GM19467 (cell line): Measurements from ENCODE around the gene CDH12.
"Not testable (repeated sequence)": the region's sequence is repeated elsewhere in the genome, so short reads cannot be mapped to it uniquely, and the experiment has no call there.

ENCODE experiments used
- ATAC-seq: cut with Tn5 transposase; IDR thresholded peaks from one replicate; pipeline ENCODE4 v1.9.1; 2021; ENCODE audit warnings: mild to moderate bottlenecking, moderate library complexity; ENCODE audit not compliant: unreplicated experiment

CDH12 gene

DNA sequence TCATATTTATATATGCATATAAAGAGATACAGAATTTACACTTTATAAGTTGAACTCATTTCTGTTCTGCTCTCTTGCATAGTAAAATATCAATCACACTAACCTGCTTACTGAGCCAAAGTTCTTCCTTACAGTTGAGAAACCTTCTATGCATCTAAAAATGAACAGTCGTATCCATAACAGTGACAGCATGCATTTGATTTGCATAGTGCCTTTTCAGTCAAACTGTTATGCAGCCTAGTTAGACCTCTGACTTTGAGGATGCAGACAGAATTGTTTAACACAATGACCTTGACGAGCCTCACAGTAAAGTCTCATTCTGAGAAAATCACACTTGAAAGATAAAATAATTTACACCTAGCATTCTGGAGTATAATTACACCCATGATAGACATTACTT lies 683.9 kb downstream of the CDH12 start:
- ATAC-seq = not testable (repeated sequence)

DNA sequence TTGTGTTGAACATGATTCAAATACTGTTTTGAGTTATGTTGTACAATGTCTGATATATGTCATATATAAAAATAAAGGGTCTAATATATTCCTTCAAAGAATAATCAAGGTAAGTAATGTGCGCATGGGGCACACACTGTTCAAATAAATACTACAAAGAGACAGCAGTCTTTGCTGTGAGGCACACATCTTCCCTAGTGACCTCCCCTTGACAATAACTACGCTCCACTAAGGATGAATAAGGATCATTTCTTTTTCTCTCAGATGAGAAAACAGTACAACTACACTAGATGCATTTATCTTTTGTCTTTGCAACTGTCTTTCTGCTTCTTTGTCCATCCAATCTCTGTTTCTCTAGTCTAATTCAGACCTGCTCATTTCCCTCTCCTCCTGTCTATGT lies 684.4 kb downstream of the CDH12 start:
- not testable (repeated sequence) for ATAC-seq

DNA sequence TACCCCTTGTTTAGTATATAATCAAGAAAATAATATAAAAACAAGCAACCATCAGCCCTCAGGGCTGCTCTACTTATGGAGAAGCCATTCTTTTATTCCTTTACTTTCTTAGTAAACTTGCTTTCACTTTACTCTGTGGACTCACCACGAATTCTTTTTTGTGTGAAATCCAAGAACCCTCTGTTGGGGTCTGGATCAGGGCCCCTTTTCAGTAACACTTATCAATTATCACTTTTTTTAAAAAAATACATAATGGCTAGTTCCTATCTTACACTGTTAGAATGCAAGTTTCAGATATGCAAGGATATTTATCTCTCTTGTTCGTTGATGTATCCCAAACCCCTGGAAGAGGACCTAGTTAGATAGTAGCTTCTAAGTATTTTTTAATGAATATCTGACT lies 687.2 kb downstream of the CDH12 start:
- ATAC-seq = not testable (repeated sequence)

DNA sequence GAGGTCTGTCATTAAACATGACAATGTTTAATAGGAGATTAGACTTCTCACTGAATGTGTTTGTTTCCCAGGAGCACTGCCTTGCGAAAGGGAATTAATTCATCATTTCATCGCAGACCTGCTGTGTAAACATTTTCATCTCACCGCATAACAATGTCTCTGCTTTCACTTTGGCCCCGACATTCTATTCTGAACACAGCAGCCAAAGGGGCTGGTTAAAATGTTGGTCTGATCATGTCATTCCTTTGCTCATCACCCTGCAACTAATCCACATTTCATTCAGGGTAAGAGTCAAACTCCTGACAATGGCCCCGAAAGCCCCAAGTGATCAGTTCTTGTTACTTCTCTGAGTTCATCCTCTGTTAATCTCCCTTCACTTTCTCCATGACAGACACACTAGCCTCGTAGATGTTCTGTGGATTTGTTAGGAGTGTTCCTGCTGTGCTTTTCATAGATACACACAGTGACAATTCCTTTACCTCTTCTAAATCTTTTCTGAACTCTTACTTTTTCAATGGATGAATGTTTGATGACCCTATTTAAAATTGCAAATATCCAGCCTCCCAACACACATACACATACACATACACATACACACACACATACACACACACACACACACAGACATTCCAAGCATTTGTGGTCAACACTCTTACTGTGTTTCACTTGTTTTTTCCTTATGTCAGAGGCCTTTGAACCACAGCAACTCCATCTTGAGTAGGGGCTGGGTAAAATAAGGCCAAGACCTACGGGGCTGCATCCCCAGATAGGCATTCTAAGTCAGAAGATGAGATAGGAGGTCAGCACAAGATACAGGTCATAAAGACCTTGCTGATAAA lies 688.0 kb downstream of the CDH12 start:
- not testable (repeated sequence) for ATAC-seq

DNA sequence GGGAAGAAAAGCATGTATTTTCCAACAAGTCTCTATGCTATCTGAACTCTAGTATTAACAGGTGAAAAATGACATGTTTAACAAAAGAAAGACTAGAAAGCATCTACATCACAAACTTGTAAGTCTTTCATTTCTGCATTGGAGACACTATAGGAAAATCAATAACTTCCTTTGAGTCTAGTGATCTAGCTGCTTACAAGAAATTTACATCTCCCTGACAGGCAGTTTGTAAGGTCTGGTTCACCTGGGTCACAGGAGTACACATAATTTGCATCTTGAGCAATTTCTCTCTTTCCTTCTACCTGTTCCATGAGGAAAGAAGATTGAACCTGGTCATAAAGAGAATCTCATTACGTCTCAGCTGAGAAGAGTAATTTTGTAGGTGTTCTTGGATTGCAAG lies 696.2 kb downstream of the CDH12 start:
- ATAC-seq = not testable (repeated sequence)

DNA sequence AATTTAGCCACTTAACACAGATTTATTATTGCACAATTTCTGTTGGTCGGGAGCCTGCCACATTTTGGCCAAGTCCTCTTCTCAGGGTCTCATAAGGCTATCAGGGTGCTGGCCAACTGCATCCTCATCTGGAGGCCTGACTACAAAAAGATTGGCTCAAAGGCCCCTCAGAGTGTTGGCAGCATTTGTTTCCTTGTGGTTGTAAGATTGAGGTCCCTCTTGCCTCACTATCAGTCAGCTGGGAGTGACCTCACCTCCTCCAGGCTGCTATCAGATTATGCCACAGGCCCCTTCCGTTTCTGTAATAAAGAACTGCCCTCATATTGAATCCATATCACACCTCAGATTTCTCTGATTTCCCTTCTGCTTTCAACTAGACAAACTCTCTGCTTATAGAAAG lies 698.4 kb downstream of the CDH12 start:
- ATAC-seq = not testable (repeated sequence)

DNA sequence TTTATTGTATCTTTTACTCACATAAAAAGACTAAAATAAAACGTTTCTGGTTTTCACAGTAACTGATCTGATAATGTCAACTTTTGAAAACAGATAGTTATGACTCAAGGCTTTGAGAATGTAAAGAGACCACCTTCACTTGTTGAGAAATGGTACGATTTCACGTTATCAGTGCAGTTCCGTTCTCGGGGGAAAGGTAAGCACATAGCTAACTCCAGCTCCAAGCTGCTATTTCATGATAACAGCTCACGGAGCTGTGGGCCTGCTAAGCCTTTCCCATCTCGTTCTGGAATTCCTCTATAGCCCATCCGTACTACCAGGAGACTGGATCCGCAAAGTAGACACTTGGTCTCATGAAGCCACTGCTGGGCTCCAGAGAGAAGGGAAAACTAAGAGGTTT lies 701.3 kb downstream of the CDH12 start:
- ATAC-seq = not testable (repeated sequence)

DNA sequence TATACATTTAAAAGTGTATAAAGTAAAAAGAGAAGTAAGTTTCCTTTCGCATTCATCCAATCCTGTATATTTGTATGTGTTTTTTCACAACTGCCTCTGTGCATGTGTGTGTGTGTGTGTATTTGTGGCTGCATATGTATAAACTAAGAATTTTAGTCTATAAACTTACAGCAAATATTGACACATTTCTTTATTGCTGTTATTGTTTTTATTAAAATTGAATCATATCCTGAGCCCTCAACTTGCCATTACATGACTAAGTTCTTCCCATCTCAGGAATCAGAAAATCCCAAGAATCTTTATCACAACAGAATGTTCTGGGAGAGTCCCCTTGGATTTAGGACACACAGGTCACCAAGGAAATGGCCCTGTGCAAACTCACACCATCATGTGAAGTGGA lies 712.7 kb downstream of the CDH12 start:
- not testable (repeated sequence) for ATAC-seq

DNA sequence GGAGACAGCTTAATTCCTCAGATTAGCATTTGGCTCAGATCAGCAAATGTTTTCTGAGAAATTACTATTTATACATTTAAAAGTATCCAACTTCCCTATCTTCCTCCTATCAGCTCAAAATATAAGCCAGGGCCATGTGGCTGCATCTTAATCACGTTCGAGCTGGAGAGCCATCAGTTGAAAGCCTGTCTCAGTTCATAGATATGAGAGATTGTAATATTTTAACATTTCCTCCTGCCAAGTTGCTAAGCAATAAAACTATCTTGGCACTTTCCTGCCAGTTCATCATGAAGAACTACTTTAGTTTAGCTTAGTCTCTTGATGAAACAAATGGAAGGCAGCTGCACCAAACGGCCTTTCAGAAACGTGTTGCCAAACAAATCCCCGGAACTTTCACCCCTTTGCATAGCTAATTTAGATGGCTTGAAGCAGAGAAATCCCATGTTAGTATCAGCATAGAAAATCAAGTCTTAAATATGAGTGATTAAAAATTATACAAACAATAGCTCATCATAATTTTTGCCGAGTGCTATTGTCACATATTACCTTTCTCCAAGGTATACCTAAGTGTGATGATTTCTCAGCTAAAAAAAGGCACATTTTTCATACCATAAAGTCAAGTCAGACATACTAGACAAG lies 713.4 kb downstream of the CDH12 start:
- not testable (repeated sequence) for ATAC-seq

DNA sequence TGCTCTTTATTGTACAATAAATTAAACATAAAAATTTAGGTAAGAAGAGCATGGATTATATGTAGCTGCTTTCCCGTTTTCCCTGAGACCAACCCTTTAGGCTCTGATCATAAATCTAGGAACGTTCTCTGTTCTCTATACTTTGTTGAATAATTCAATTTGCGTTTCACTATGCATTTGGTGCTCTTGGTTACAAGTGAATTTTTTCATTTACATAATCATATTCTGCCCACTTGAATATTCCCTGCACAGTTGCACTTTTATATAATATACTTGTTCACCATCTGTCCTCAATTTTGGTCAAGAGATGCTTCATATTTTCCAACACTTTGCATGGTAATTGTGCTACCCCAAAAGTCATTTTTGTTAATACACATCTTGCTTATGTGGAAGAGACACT lies 741.8 kb downstream of the CDH12 start:
- ATAC-seq = no peak

DNA sequence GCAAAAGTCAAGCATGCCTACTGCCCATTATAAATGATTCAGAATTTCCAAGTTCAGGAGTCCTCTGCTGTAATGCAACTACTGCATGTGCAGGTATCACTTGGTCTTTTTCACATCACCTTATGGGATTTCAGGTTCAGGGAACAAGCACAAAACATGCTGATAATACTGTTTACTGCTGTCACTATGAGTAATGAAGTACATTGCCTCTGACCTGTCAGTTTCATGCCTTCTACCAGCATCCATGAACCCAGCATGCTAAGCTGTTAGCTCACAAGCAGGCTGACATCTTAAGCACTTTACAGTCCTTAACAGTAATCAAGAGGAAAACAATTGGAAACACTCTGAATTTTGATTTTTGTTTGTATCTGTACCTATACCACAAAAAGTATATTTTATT lies 743.8 kb downstream of the CDH12 start:
- ATAC-seq = no peak

DNA sequence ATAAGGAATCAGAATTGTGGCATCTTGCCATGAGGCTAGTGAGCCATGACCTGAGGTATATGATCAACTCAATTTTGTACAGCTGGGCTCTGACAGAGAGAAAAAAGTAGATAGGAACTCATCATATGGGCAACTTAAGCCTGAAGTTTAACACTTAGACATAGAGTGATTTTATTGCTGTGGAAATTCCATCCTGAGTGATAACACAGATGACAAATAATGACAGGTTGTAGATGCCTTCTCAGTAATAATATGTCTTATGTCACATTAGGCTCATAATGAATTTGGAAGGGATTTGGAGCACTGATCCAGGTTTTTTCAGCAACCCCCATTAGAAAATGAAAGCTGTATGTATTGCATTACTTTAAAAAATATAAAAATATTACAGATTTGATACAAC lies 744.6 kb downstream of the CDH12 start:
- ATAC-seq = no peak

DNA sequence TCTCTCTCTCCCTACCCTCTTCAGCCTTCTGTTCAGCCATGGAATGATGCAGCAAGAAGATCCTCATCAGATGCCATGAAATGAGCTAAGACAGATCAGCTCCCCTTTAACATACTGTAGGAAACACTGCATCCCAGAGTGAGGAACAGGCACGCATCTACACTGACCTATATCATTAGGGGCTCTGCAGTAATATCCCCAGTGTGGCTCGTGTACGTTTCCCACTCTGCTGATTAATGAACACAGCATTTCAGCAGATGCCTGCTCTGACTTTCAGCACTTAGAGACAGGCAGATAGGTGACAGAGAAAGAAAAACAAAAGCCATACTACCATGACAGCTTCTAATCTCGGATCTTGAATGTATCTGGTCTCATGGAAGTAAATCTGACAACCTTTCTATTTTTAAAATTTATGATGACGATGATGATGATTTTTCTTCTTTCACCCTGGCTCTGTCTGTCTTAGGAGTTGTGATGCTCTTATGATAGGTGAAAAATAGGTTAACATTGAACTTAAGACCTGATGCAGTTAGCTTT lies 750.3 kb downstream of the CDH12 start:
- no peak for ATAC-seq

DNA sequence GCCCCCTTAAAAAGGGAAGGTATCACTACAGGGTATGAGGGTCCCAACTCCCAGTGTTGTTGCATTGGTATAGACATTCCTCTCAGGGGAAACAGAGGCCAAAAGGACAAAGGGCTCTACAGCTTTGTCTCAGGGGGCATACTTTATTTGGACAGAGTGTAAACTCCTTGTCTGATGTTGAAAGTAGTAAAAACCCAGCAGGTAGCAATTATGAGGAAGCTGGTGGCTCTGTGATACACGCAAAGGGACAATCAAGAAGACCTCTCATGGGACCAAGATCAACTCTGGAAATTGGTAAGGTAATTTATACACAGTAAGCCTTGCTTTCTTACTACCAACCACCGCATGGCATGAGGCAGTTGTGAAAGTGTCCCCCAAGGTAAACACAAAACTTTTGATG lies 764.6 kb downstream of the CDH12 start:
- ATAC-seq = no peak

DNA sequence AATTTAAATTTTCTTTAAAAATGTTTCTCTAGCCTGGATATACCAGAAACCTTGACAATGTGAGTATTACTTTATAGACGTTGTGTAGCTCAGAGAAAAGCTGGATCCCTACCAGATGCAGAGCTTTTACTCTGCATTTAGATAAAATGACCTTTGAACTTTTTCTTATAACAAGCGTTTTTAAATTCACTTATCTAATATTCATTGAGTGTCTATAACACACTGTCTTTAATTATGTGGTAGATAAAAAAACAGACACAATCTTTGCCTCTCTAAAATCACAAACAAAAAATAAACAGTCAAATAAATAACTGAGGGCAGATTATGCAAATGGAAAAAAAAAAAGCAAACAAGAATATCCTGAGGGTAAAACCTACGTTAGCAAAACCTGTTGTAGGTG lies 773.6 kb downstream of the CDH12 start:
- ATAC-seq = no peak

DNA sequence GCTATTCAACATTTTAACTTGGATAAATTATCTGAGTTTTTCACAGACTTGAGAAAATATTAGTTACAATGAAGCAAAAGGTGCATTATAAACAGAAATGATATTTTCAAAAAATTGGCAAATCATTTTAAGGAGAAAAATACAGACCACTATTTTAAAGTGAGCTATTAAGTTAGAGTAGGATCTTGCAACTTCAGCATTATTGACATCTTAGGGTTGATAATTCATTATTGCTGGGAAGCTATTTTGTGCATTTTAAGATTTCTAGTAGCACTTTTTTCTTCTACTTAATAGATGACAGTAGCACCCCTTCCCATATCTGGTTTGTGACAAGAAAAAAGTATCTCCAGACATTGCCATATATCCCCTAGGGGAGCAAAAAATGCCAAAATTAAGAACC lies 774.1 kb downstream of the CDH12 start:
- no peak for ATAC-seq

DNA sequence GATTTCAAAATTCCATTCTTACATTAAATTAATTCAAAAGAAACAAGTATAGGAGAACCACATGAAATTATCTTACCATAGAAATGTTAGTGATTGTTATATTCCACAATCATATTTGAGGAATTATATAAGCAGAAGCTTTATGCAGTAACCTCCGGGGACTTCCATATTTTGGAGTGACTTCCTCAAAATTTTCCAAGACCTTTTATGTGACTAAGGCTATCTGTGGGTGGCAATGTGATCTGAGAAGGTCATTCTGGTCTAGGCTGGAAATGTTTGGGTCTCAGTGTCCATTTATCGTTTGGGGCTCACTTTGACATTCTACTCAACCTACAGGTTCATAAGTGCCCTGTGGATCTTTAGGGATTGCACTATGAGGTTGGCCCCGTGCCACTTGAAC lies 776.6 kb downstream of the CDH12 start:
- no peak for ATAC-seq

DNA sequence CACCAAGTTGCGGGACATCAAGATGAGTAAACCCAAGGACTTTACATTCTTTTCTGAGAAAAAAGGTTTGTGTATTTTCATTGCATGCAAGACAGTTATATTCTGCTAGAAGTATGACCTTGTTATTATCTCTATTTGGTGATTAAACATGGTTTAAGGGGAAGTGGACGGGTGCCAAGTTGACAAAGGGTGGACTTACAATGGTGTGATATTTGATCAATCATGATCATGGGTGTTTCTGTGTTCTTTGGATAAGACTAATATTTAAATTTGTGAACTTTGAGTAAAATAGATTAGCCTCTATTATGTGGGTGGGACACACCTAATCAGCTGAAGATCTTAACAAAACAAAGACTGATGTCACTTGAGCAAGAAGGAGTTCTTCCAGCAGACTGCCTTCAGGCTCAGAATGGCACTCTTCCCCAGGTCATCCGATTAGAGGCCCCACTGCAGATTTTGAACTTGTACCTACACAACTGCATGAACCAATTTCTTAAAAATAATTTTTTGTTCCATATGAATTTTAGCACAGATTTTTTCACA lies 782.9 kb downstream of the CDH12 start:
- no peak for ATAC-seq

DNA sequence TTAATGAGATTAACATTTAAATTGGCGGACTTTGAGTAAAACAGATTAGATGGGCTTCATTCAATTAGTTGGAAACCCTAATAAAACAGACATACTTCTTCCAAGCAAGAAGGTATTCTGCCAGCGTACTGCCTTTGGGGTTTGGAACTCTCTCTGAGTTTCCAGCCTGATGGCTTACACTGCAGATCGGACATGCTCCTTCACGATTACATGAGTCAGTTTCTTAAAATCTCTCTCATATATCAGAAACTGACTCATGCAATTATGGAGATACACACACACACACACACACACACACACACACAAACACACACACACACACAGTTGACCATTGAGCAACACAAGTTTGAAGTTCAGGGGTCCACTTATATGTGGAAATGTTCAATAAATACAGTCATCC lies 789.4 kb downstream of the CDH12 start:
- no peak for ATAC-seq

DNA sequence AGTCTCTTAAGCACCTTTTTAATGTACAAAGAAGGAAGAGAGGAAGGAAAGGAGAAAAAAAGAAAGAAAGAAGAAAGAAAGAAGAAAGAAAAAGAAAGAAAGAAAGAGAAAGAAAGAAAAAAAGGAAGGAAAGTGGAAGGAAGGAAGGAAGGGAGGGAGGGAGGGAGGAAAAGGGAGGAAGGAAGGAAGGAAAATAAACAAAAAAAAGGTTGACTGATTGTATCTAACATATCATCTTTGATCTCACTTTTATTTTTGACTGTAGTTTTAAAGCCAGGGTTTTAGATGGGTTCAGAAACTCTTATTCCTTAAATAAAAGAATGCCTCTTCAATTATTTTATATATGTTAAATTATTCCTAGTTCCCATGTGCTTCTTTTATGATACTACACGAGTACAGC lies 794.5 kb downstream of the CDH12 start:
- no peak for ATAC-seq

DNA sequence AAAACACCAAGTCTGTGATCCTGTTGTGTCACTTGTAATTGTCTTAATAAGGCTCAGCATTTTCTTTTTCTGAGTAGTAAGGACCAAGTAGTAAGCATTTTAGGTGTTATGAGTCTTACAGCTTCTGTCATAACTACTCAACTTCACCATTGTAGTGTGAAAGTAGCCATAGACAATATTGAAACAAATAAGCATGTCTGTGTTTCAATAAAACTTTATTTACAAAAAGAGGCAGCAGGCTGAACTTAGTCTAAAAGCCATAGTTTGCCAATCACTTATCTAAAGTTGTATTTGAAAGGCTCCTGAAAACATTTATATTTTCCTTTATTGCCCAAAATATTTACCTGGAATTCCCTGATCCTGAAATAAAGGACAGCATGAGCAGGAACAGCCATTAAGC lies 796.1 kb downstream of the CDH12 start:
- no peak for ATAC-seq

DNA sequence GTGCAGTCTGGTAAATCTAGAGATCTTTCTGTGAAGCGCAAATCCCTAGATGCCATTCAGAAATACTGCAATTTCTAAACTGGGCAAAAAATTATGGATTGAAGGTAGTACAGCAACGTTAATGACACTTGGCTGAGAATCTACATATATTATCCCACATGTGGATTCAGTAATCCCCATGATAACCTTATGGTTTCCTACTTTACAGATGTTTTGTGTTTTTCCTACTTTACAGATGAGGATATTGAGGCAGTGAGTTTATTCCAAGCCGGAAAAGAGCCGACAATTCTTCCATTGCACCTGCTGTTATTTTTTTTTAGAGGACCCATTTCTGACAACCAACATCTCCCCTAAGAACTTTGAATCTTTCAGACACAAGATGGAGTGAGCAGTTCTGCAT lies 796.5 kb downstream of the CDH12 start:
- ATAC-seq = no peak
